Measurements from ENCODE around the gene CPZ. TPM values are rescaled to one million over a fixed set of nuclear protein-coding genes. Genes with fewer than 3 reads are reported as not detected.

Gene CPZ
- total and polyA plus RNA-seq, 2 experiments from 2014 or later = 24.6 to 37.3 TPM

DNA sequence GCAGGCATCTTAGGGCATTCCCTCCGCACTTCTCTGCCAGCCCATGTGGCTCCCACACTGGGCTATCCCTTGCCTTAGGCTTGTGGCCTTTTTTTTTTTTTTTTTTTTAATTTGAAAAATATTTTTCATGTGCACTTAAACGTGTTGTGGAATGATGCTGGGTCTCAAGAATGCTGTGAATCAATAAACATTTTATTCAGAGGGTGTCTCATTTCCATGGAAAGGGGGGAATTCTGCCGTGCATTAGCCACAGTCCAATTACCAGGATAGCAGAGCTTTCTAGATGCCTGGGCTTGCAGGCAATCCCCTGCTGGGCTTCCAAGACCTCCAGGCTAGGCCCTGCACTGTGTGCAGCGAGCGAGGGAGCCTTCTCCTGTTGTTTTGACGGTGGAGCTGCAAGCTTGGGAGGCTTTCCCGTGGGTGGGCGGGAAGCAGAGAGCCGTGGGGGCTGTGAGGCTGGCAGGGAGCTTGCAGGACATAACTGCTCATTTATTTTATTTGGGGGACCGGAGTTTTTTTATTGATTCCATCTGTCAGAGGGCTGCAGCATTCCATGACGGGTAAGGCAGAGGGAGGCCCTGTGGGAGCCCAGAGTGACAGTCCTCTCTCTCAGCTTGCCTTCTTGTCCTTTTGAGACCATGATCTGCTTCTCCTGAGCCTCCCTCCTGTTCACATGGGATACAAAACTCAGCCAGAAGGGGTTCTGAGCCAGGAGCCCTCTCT is 2.6 kb upstream of the CPZ start:
- Histone ChIP-seq H3K27ac (ENCODE audit: low read depth) (no peak overlapping the region), H3K4me3 (no peak overlapping the region), H3F3A (replicated peaks; ENCODE audit: low read depth) (no peaks in the 10 kb centered on the region), H3K9me2 (ENCODE audit: insufficient read depth) (no peaks in the 10 kb centered on the region), H3K4me2 (no peak overlapping the region), H3K36me3 (ENCODE audit: insufficient read depth) (no peaks in the 10 kb centered on the region), H3K79me2 (replicated peaks; ENCODE audit: insufficient read depth) (peaks cover 6% of the 10 kb centered on the region), H2AFZ (no peak overlapping the region), H4K20me1 (replicated peaks; ENCODE audit: insufficient read depth) (peaks cover 3% of the 10 kb centered on the region; the same call in 1 of the 2 replicates), H3K27me3 (ENCODE audit: insufficient read depth) (no peaks in the 10 kb centered on the region), H3K4me1 (ENCODE audit: insufficient read depth) (peaks cover 17% of the 10 kb centered on the region)
- Mint-ChIP-seq H3K27me3 (ENCODE audit: insufficient read depth, low read depth, poor library complexity) (peaks cover 20% of the 10 kb centered on the region), H3K36me3 (ENCODE audit: low read depth) (no peaks in the 10 kb centered on the region; the same call in 2 of the 3 replicates), H3K27ac (no peak overlapping the region), H3K4me1 (peaks cover 42% of the 10 kb centered on the region), H3K4me3 (no peak overlapping the region), H3K9me3 (no peaks in the 10 kb centered on the region)
- no peak for TF ChIP-seq CREB1 (CRISPR knock-in tag; IDR thresholded peaks at IDR 0.05; ENCODE audit: low read depth)
- TF ChIP-seq, protein P1, sequence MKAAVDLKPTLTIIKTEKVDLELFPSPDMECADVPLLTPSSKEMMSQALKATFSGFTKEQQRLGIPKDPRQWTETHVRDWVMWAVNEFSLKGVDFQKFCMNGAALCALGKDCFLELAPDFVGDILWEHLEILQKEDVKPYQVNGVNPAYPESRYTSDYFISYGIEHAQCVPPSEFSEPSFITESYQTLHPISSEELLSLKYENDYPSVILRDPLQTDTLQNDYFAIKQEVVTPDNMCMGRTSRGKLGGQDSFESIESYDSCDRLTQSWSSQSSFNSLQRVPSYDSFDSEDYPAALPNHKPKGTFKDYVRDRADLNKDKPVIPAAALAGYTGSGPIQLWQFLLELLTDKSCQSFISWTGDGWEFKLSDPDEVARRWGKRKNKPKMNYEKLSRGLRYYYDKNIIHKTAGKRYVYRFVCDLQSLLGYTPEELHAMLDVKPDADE (IDR thresholded peaks at IDR 0.05) = no peak
- TF ChIP-seq, protein P2, sequence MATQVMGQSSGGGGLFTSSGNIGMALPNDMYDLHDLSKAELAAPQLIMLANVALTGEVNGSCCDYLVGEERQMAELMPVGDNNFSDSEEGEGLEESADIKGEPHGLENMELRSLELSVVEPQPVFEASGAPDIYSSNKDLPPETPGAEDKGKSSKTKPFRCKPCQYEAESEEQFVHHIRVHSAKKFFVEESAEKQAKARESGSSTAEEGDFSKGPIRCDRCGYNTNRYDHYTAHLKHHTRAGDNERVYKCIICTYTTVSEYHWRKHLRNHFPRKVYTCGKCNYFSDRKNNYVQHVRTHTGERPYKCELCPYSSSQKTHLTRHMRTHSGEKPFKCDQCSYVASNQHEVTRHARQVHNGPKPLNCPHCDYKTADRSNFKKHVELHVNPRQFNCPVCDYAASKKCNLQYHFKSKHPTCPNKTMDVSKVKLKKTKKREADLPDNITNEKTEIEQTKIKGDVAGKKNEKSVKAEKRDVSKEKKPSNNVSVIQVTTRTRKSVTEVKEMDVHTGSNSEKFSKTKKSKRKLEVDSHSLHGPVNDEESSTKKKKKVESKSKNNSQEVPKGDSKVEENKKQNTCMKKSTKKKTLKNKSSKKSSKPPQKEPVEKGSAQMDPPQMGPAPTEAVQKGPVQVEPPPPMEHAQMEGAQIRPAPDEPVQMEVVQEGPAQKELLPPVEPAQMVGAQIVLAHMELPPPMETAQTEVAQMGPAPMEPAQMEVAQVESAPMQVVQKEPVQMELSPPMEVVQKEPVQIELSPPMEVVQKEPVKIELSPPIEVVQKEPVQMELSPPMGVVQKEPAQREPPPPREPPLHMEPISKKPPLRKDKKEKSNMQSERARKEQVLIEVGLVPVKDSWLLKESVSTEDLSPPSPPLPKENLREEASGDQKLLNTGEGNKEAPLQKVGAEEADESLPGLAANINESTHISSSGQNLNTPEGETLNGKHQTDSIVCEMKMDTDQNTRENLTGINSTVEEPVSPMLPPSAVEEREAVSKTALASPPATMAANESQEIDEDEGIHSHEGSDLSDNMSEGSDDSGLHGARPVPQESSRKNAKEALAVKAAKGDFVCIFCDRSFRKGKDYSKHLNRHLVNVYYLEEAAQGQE (IDR thresholded peaks at IDR 0.05; ENCODE audit: unreplicated experiment) = no peak
- TF ChIP-seq JUNB (IDR thresholded peaks at IDR 0.05; ENCODE audit: unreplicated experiment) = no peak
- TF ChIP-seq STAT1 (IDR thresholded peaks at IDR 0.05; ENCODE audit: unreplicated experiment) = no peak
- TF ChIP-seq, protein P3, sequence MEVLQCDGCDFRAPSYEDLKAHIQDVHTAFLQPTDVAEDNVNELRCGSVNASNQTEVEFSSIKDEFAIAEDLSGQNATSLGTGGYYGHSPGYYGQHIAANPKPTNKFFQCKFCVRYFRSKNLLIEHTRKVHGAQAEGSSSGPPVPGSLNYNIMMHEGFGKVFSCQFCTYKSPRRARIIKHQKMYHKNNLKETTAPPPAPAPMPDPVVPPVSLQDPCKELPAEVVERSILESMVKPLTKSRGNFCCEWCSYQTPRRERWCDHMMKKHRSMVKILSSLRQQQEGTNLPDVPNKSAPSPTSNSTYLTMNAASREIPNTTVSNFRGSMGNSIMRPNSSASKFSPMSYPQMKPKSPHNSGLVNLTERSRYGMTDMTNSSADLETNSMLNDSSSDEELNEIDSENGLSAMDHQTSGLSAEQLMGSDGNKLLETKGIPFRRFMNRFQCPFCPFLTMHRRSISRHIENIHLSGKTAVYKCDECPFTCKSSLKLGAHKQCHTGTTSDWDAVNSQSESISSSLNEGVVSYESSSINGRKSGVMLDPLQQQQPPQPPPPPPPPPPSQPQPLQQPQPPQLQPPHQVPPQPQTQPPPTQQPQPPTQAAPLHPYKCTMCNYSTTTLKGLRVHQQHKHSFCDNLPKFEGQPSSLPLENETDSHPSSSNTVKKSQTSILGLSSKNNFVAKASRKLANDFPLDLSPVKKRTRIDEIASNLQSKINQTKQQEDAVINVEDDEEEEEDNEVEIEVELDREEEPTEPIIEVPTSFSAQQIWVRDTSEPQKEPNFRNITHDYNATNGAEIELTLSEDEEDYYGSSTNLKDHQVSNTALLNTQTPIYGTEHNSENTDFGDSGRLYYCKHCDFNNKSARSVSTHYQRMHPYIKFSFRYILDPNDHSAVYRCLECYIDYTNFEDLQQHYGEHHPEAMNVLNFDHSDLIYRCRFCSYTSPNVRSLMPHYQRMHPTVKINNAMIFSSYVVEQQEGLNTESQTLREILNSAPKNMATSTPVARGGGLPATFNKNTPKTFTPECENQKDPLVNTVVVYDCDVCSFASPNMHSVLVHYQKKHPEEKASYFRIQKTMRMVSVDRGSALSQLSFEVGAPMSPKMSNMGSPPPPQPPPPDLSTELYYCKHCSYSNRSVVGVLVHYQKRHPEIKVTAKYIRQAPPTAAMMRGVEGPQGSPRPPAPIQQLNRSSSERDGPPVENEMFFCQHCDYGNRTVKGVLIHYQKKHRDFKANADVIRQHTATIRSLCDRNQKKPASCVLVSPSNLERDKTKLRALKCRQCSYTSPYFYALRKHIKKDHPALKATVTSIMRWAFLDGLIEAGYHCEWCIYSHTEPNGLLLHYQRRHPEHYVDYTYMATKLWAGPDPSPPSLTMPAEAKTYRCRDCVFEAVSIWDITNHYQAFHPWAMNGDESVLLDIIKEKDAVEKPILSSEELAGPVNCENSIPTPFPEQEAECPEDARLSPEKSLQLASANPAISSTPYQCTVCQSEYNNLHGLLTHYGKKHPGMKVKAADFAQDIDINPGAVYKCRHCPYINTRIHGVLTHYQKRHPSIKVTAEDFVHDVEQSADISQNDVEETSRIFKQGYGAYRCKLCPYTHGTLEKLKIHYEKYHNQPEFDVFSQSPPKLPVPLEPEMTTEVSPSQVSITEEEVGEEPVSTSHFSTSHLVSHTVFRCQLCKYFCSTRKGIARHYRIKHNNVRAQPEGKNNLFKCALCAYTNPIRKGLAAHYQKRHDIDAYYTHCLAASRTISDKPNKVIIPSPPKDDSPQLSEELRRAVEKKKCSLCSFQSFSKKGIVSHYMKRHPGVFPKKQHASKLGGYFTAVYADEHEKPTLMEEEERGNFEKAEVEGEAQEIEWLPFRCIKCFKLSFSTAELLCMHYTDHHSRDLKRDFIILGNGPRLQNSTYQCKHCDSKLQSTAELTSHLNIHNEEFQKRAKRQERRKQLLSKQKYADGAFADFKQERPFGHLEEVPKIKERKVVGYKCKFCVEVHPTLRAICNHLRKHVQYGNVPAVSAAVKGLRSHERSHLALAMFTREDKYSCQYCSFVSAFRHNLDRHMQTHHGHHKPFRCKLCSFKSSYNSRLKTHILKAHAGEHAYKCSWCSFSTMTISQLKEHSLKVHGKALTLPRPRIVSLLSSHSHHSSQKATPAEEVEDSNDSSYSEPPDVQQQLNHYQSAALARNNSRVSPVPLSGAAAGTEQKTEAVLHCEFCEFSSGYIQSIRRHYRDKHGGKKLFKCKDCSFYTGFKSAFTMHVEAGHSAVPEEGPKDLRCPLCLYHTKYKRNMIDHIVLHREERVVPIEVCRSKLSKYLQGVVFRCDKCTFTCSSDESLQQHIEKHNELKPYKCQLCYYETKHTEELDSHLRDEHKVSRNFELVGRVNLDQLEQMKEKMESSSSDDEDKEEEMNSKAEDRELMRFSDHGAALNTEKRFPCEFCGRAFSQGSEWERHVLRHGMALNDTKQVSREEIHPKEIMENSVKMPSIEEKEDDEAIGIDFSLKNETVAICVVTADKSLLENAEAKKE (CRISPR knock-in tag; IDR thresholded peaks at IDR 0.05) = no peak
- TF ChIP-seq EZH2 (IDR thresholded peaks at IDR 0.05; ENCODE audit: low read depth, unreplicated experiment) = no peak
- TF ChIP-seq EZH2phosphoT487 (IDR thresholded peaks at IDR 0.05; ENCODE audit: unreplicated experiment) = no peak
- DNase-seq (ENCODE audit: low spot score) (no peak), ATAC-seq (no peak)

All from GM23338 (cell line).